HEK293T (cell line): ENCODE results near the gene PSMG2.

Source experiments
- CTCF ChIA-PET: fragments of 350-600 bp; formaldehyde crosslinking; extraction: SDS; loops from one replicate; lab custom pipeline; 2021; ENCODE audit warnings: antibody characterized with exemption, inconsistent platforms; lab: Yijun Ruan, JAX
- POLR2A ChIA-PET: fragments of 350-600 bp; formaldehyde crosslinking; extraction: SDS; loops from one replicate; lab custom pipeline; 2020; ENCODE audit warnings: antibody characterized with exemption, inconsistent platforms; lab: Yijun Ruan, JAX
- DNase-seq: peaks from one replicate; pipeline ENCODE4 v3.0.0; 2012; ENCODE audit warnings: mixed read lengths; ENCODE audit errors: extremely low spot score
- ARNT ChIP-seq: fragments of 450-650 bp; IDR thresholded peaks from 2 replicates; pipeline ENCODE4 v1.6.1; 2017; ENCODE audit warnings: mild to moderate bottlenecking
- BHLHE40 ChIP-seq: fragments of 450-650 bp; IDR thresholded peaks from 2 replicates; pipeline ENCODE4 v1.6.1; 2016; ENCODE audit warnings: mild to moderate bottlenecking, moderate library complexity, borderline replicate concordance
- CTBP1 ChIP-seq: fragments of 450-650 bp; IDR thresholded peaks from 2 replicates; pipeline ENCODE4 v1.6.1; 2016; ENCODE audit warnings: borderline replicate concordance
- ELF4 ChIP-seq: fragments of 450-650 bp; IDR thresholded peaks from 2 replicates; pipeline ENCODE4 v1.6.1; 2017; ENCODE audit warnings: antibody characterized with exemption
- FOXA1 ChIP-seq: fragments of 450-650 bp; IDR thresholded peaks from 2 replicates; pipeline ENCODE4 v1.6.1; 2016; ENCODE audit warnings: mild to moderate bottlenecking
- FOXK2 ChIP-seq: fragments of 450-650 bp; IDR thresholded peaks from 2 replicates; pipeline ENCODE4 v1.6.1; 2016; ENCODE audit warnings: mild to moderate bottlenecking
- FOXM1 ChIP-seq: fragments of 450-650 bp; IDR thresholded peaks from 2 replicates; pipeline ENCODE4 v1.6.1; 2017; ENCODE audit warnings: mild to moderate bottlenecking, borderline replicate concordance
- HDGF ChIP-seq: fragments of 450-650 bp; IDR thresholded peaks from 2 replicates; pipeline ENCODE4 v1.6.1; 2017; ENCODE audit warnings: antibody characterized with exemption, borderline replicate concordance
- L3MBTL2 ChIP-seq: fragments of 450-650 bp; conservative IDR thresholded peaks from 2 replicates; pipeline ENCODE4 v1.6.1; 2016; ENCODE audit warnings: mild to moderate bottlenecking
- LEF1 ChIP-seq: fragments of 450-650 bp; IDR thresholded peaks from 2 replicates; pipeline ENCODE4 v1.6.1; 2017; ENCODE audit warnings: mild to moderate bottlenecking, borderline replicate concordance
- NFRKB ChIP-seq: fragments of 450-650 bp; IDR thresholded peaks from 2 replicates; pipeline ENCODE4 v1.6.1; 2016; ENCODE audit warnings: mild to moderate bottlenecking, moderate library complexity
- PKNOX1 ChIP-seq: fragments of 450-650 bp; IDR thresholded peaks from 2 replicates; pipeline ENCODE4 v1.6.1; 2016
- SP1 ChIP-seq: fragments of 450-650 bp; IDR thresholded peaks from 2 replicates; pipeline ENCODE4 v1.6.1; 2017
- SUZ12 ChIP-seq: fragments of 450-650 bp; IDR thresholded peaks from 2 replicates; pipeline ENCODE4 v1.6.1; 2016; ENCODE audit warnings: mild to moderate bottlenecking
- TARDBP ChIP-seq: fragments of 450-650 bp; IDR thresholded peaks from 2 replicates; pipeline ENCODE4 v1.6.1; 2016
- ZNF384 ChIP-seq: fragments of 450-650 bp; IDR thresholded peaks from 2 replicates; pipeline ENCODE4 v1.6.1; 2016

Gene PSMG2

GRCh38 chr18:12748671-12749070, 45.8 kb downstream of the PSMG2 start:
- ChIA-PET POLR2A (no interaction called here), CTCF (no interaction called here)
- no peak for TF ChIP-seq ZNF384
- no peak for TF ChIP-seq BHLHE40
- no peak for TF ChIP-seq ELF4
- no peak for TF ChIP-seq TARDBP
- no peak for TF ChIP-seq CTBP1
- TF ChIP-seq L3MBTL2 = no peak
- no peak for TF ChIP-seq SP1
- TF ChIP-seq SUZ12 = no peak
- TF ChIP-seq LEF1 = no peak
- TF ChIP-seq PKNOX1 = no peak
- TF ChIP-seq HDGF = no peak
- no peak for DNase-seq

GRCh38 chr18:12749121-12749520, 46.3 kb downstream of the PSMG2 start:
- POLR2A ChIA-PET = no interaction called here
- no peak for TF ChIP-seq ZNF384
- no peak for TF ChIP-seq LEF1
- TF ChIP-seq HDGF = no peak
- TF ChIP-seq SP1 = no peak
- TF ChIP-seq ELF4 = no peak
- TF ChIP-seq ARNT = no peak
- TF ChIP-seq SUZ12 = no peak
- no peak for TF ChIP-seq CTBP1
- no peak for TF ChIP-seq FOXK2
- TF ChIP-seq PKNOX1 = no peak
- no peak for TF ChIP-seq TARDBP
- no peak for TF ChIP-seq NFRKB
- no peak for TF ChIP-seq BHLHE40
- CTCF ChIA-PET = no interaction called here
- DNase-seq = no peak

GRCh38 chr18:12750076-12750714, 47.4 kb downstream of the PSMG2 start:
- TF ChIP-seq BHLHE40 = no peak
- no peak for TF ChIP-seq ELF4
- TF ChIP-seq ARNT = no peak
- TF ChIP-seq L3MBTL2 = no peak
- TF ChIP-seq ZNF384 = no peak
- no peak for TF ChIP-seq LEF1
- TF ChIP-seq NFRKB = no peak
- TF ChIP-seq FOXM1 = no peak
- TF ChIP-seq SP1 = no peak
- ChIA-PET POLR2A (no interaction called here), CTCF (no interaction called here)
- no peak for DNase-seq

GRCh38 chr18:12750715-12751502, 48.1 kb downstream of the PSMG2 start:
- POLR2A ChIA-PET = no interaction called here
- CTCF ChIA-PET = no interaction called here
- TF ChIP-seq TARDBP = no peak
- TF ChIP-seq FOXM1 = no peak
- no peak for TF ChIP-seq LEF1
- no peak for TF ChIP-seq FOXK2
- no peak for TF ChIP-seq ELF4
- no peak for TF ChIP-seq SUZ12
- no peak for TF ChIP-seq CTBP1
- TF ChIP-seq NFRKB = no peak
- TF ChIP-seq PKNOX1 = no peak
- TF ChIP-seq ARNT = no peak

GRCh38 chr18:12751503-12751884, 48.7 kb downstream of the PSMG2 start:
- no peak for DNase-seq
- TF ChIP-seq BHLHE40 (no peak), SUZ12 (no peak), HDGF (no peak), CTBP1 (no peak), PKNOX1 (no peak), LEF1 (no peak), FOXM1 (no peak), SP1 (no peak), FOXA1 (no peak), TARDBP (no peak), FOXK2 (no peak)
- ChIA-PET POLR2A (no interaction called here), CTCF (no interaction called here)

More at GRCh38 chr18:12750715-12751502, 48.1 kb downstream of the PSMG2 start:
- DNase-seq = no peak
